OCI-LY3 (cell line): Measurements from ENCODE around the gene KRTAP5-3.

Experiments
- H2AFZ ChIP-seq: fragments of 200-600, 300-600 bp; shearing (Covaris generic); 2 replicates; pipeline ENCODE4 v1.6.0; 2014; ENCODE audit warnings: antibody characterized with exemption, low read depth, low read length
- H3K27ac ChIP-seq: fragments of 200-600, 300-600 bp; sonication (generic); 2 replicates; pipeline ENCODE4 v1.5.1; 2014; ENCODE audit warnings: mild to moderate bottlenecking, low read length, moderate library complexity, mixed read lengths
- H3K27me3 ChIP-seq: fragments of 200-600, 300-600 bp; sonication (generic); 2 replicates; pipeline ENCODE4 v1.6.1; 2014; ENCODE audit warnings: low read depth, low read length, mixed read lengths
- H3K36me3 ChIP-seq: fragments of 200-600, 300-600 bp; sonication (generic); replicated peaks from 2 replicates; pipeline ENCODE3; 2014; ENCODE audit warnings: low read depth, low read length, mixed read lengths
- H3K4me1 ChIP-seq: fragments of 300-600, 200-600 bp; sonication (generic); 2 replicates; pipeline ENCODE4 v1.6.1; 2014; ENCODE audit warnings: low read length, mixed read lengths
- H3K4me2 ChIP-seq: fragments of 200-600, 300-600 bp; sonication (generic); 2 replicates; pipeline ENCODE4 v1.6.1; 2014; ENCODE audit warnings: low read length, mixed read lengths
- H3K4me3 ChIP-seq: fragments of 300-600, 200-600 bp; sonication (generic); 2 replicates; pipeline ENCODE4 v1.5.1; 2014; ENCODE audit warnings: antibody characterized with exemption, mild to moderate bottlenecking, low read length, moderate library complexity
- H3K79me2 ChIP-seq: fragments of 300-600, 200-600 bp; shearing (Covaris generic); 2 replicates; pipeline ENCODE4 v1.6.1; 2014; ENCODE audit warnings: mild to moderate bottlenecking, low read length, mixed read lengths
- H3K9ac ChIP-seq: fragments of 300-600, 200-600 bp; shearing (Covaris generic); 2 replicates; pipeline ENCODE4 v1.6.0; 2014; ENCODE audit warnings: mild to moderate bottlenecking, low read length, moderate library complexity
- H3K9me3 ChIP-seq: fragments of 200-600, 300-600 bp; shearing (Covaris generic); 2 replicates; pipeline ENCODE4 v1.6.1; 2014; ENCODE audit warnings: low read length, mixed read lengths; ENCODE audit not compliant: insufficient read depth
- H4K20me1 ChIP-seq: fragments of 200-600, 300-600 bp; sonication (generic); 2 replicates; pipeline ENCODE4 v1.6.1; 2016; ENCODE audit warnings: low read length, mixed read lengths; ENCODE audit not compliant: insufficient read depth
- EZH2phosphoT487 ChIP-seq: fragments of 200-600 bp; shearing (Covaris generic); IDR thresholded peaks from 2 replicates; pipeline ENCODE4 v1.6.1; 2018; ENCODE audit warnings: antibody characterized with exemption, mixed run types, low read depth
- TF ChIP-seq, protein P1 (sequence below): fragments of 200-600, 300-600 bp; sonication (generic); IDR thresholded peaks from 2 replicates; pipeline ENCODE4 v1.5.1; 2014; ENCODE audit warnings: antibody characterized with exemption, low read length, low read depth

KRTAP5-3 gene

DNA sequence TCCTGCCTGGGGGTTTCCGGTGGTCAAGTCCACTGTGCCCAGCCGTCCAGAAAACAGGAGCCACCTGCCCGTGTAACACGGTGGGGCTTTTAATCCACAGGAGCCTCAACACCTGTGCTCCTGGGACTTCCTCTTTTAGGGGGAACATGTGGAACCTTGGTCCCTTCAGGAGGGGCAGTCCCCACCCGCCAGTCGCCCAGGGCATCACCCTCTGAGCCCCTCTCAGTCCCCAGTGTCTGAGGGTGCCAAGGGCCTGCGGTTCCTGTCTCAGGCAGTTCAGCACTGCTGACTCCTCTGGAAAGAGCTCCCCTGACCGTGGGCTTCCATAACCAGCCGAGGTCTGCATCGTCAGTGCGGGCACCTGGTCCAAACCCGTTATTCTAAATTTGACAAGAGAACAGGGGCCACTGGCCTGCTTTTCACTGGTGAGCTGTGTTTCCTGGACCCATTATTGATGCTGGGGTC, 37.1 kb upstream of the KRTAP5-3 start:
- no peak overlapping the region for H3K27ac ChIP-seq
- peaks cover 5% of the 10 kb centered on the region; the same call in 1 of the 2 replicates for H3K4me1 ChIP-seq
- H2AFZ ChIP-seq = no peak overlapping the region
- no peak overlapping the region for H3K9ac ChIP-seq
- H3K4me2 ChIP-seq = no peak overlapping the region
- H3K27me3 ChIP-seq = peaks cover 26% of the 10 kb centered on the region
- TF ChIP-seq EZH2phosphoT487 = no peak
- H4K20me1 ChIP-seq = no peaks in the 10 kb centered on the region
- no peaks in the 10 kb centered on the region for H3K36me3 ChIP-seq
- H3K9me3 ChIP-seq = no peaks in the 10 kb centered on the region
- H3K79me2 ChIP-seq = no peaks in the 10 kb centered on the region
- no peak overlapping the region for H3K4me3 ChIP-seq

DNA sequence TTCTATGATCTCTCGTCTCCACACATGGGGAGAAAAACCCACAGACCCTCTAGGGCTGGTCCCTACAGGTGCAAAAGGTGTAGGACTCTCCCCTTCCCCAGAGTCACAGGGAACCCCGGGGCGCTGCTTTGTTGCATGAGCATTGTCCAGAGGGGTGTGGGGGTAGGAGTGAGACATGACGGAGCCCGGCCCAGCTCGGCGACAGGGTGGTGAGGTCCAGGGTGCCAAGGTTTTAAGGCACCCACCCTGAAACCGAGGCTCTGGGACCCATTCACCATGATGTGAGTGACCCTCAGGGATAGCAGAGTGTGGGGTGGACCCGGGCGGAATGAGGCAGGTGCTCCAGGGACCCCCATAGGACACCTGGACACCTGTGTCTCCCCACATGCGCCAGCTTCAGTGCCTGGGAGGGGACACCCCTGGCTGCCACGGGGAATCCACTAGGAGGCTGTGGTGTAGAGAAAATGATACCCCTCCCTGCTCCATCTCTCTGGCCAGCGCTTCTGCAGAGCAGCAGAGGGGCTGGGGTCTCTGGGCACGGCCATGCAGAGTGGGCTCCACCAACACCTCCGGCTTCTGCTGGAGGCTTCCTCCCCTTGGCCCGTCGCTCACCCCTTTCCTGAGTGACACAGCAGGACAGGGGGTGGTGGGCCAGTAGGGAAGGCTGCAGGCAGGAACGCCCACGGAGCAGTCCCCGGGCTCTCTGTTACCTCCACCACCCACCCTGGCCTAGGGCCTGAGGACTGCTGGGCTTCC, 36.5 kb upstream of the KRTAP5-3 start:
- TF ChIP-seq, protein P1, sequence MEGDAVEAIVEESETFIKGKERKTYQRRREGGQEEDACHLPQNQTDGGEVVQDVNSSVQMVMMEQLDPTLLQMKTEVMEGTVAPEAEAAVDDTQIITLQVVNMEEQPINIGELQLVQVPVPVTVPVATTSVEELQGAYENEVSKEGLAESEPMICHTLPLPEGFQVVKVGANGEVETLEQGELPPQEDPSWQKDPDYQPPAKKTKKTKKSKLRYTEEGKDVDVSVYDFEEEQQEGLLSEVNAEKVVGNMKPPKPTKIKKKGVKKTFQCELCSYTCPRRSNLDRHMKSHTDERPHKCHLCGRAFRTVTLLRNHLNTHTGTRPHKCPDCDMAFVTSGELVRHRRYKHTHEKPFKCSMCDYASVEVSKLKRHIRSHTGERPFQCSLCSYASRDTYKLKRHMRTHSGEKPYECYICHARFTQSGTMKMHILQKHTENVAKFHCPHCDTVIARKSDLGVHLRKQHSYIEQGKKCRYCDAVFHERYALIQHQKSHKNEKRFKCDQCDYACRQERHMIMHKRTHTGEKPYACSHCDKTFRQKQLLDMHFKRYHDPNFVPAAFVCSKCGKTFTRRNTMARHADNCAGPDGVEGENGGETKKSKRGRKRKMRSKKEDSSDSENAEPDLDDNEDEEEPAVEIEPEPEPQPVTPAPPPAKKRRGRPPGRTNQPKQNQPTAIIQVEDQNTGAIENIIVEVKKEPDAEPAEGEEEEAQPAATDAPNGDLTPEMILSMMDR = no peak
- TF ChIP-seq EZH2phosphoT487 = no peak
- Histone ChIP-seq H2AFZ (no peak overlapping the region), H3K4me3 (no peak overlapping the region), H3K27ac (no peak overlapping the region), H3K4me1 (peaks cover 5% of the 10 kb centered on the region; the same call in 1 of the 2 replicates), H3K79me2 (no peaks in the 10 kb centered on the region), H3K36me3 (no peaks in the 10 kb centered on the region), H3K4me2 (no peak overlapping the region), H3K9me3 (no peaks in the 10 kb centered on the region), H4K20me1 (no peaks in the 10 kb centered on the region), H3K9ac (no peak overlapping the region), H3K27me3 (peaks cover 22% of the 10 kb centered on the region)

GRCh38 chr11:1643146-1643690, 35.0 kb upstream of the KRTAP5-3 start:
- H3K9me3 ChIP-seq = no peaks in the 10 kb centered on the region
- no peaks in the 10 kb centered on the region for H4K20me1 ChIP-seq
- H3K4me3 ChIP-seq = no peak overlapping the region
- H3K27ac ChIP-seq = no peak overlapping the region
- peaks cover 24% of the 10 kb centered on the region for H3K27me3 ChIP-seq
- TF ChIP-seq EZH2phosphoT487 = no peak
- TF ChIP-seq, protein P1 = no peak
- peaks cover 5% of the 10 kb centered on the region; the same call in 1 of the 2 replicates for H3K4me1 ChIP-seq
- H3K9ac ChIP-seq = no peak overlapping the region
- H3K36me3 ChIP-seq = no peaks in the 10 kb centered on the region
- H3K79me2 ChIP-seq = no peaks in the 10 kb centered on the region
- H3K4me2 ChIP-seq = no peak overlapping the region
- H2AFZ ChIP-seq = no peak overlapping the region

- TF ChIP-seq, protein P1 = no peak
- TF ChIP-seq EZH2phosphoT487 = no peak
Observed at GRCh38 chr11:1642288-1643145, 34.3 kb upstream of the KRTAP5-3 start.

More at GRCh38 chr11:1642288-1643145, 34.3 kb upstream of the KRTAP5-3 start:
- H3K9ac ChIP-seq = no peak overlapping the region
- no peaks in the 10 kb centered on the region for H3K36me3 ChIP-seq
- H3K79me2 ChIP-seq = no peaks in the 10 kb centered on the region
- H3K27me3 ChIP-seq = peaks cover 24% of the 10 kb centered on the region
- H4K20me1 ChIP-seq = no peaks in the 10 kb centered on the region
- peaks cover 5% of the 10 kb centered on the region; the same call in 1 of the 2 replicates for H3K4me1 ChIP-seq
- H3K4me2 ChIP-seq = no peak overlapping the region
- no peak overlapping the region for H3K4me3 ChIP-seq
- no peak overlapping the region for H3K27ac ChIP-seq
- no peak overlapping the region for H2AFZ ChIP-seq
- no peaks in the 10 kb centered on the region for H3K9me3 ChIP-seq
